ENCODE results near the gene GPRIN3.

The GPRIN3 gene

DNA sequence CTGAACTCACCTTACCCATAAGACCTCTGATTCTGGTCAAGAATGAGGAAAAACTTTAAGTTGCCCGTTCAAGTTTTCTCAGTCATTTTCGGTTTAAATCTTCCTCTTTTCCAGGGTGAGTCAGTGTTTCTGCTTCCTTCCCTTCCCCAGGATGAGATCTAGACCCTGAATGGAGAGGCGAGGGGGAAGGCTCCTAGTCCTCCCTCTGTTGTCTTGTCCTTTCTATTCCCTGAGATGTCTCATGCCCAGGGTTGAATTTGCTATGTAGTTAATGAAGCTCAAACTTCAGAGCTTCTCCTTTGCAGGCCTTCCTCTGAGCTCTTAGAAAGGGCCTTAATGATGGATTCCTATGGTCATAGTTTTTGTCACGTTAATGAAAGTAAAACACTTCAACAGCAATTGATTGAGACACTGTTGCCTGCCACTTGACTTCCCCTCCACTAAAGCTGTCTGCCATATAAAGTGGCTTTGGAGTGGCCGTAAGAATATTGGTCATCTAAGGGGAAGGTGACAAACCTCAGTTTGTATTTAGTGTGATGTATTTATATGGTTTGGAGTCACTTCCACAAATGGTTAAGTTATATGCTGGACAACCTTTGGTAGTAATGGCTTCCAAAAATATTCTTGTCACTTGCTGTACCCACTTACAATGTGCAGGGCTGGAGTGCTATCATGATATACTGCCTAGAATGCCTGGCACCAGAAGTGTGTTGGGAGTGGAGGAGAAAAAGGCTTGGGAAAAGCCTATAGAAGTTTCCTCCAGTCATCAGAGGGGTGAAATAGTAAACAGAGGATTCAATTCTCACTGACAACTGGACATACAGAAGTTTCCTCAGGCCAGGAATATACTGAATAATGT lies 24.3 kb upstream of the GPRIN3 start:
- no peak overlapping the region for H3K4me2 ChIP-seq (ENCODE audit: insufficient read depth, low read length)
- no peak for ATAC-seq (ENCODE audit: insufficient read depth, low read depth)

DNA sequence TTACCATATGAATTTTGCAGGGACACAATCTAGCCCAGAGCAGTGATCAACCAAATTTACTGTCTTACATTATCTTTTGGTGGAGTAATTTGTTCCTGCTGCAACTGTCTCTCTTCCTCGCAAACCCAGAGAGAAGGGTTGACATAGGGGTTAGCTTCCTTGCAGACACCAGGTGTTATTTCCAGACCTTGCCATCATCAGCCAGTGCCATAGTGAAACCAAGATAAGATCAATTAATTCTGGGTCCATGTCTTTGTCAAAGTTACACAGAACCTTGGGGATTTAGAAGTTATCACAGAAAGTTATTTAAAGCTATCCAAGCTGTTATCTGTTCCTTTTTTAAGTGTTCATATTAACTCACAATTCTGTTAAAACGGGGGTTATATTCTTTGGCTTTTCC lies 23.6 kb upstream of the GPRIN3 start:
- no peak overlapping the region for H3K9ac ChIP-seq (ENCODE audit: low read depth, low read length)
- 0 out of 3 replicates have a peak, but pooled peaks have one; percentile 48 for ATAC-seq (ENCODE audit: insufficient read depth, low read depth)

More for the DNA sequence above, 24.3 kb upstream of the GPRIN3 start:
- no peaks in the 10 kb centered on the region for H3K36me3 ChIP-seq (ENCODE audit: insufficient read depth, low read length)
- no peaks in the 10 kb centered on the region for H3K9me3 ChIP-seq (ENCODE audit: insufficient read depth, low read length, severe bottlenecking)
- no peaks in the 10 kb centered on the region for H4K20me1 ChIP-seq (ENCODE audit: insufficient read depth, low read length)
- TF ChIP-seq EZH2 (IDR thresholded peaks at IDR 0.05; ENCODE audit: borderline replicate concordance, low read depth, low read length, severe bottlenecking), result no peak
- TF ChIP-seq, protein P1, sequence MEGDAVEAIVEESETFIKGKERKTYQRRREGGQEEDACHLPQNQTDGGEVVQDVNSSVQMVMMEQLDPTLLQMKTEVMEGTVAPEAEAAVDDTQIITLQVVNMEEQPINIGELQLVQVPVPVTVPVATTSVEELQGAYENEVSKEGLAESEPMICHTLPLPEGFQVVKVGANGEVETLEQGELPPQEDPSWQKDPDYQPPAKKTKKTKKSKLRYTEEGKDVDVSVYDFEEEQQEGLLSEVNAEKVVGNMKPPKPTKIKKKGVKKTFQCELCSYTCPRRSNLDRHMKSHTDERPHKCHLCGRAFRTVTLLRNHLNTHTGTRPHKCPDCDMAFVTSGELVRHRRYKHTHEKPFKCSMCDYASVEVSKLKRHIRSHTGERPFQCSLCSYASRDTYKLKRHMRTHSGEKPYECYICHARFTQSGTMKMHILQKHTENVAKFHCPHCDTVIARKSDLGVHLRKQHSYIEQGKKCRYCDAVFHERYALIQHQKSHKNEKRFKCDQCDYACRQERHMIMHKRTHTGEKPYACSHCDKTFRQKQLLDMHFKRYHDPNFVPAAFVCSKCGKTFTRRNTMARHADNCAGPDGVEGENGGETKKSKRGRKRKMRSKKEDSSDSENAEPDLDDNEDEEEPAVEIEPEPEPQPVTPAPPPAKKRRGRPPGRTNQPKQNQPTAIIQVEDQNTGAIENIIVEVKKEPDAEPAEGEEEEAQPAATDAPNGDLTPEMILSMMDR (IDR thresholded peaks at IDR 0.05; ENCODE audit: borderline replicate concordance, extremely low read depth, low read length, poor library complexity, severe bottlenecking), result no peak
- no peaks in the 10 kb centered on the region for H3K27me3 ChIP-seq (ENCODE audit: insufficient read depth, low read length, poor library complexity)
- H3K4me1 ChIP-seq (ENCODE audit: insufficient read depth, low read length), result no peaks in the 10 kb centered on the region
- no peak overlapping the region for H3K9ac ChIP-seq (ENCODE audit: low read depth, low read length)
- no peaks in the 10 kb centered on the region for H3K79me2 ChIP-seq (ENCODE audit: insufficient read depth, low read length)
- no peak overlapping the region for H3K4me3 ChIP-seq (ENCODE audit: low read depth in 1 of 2, low read length in 2 of 2)
- DNase-seq, result no peak
- H3K27ac ChIP-seq (ENCODE audit: low read length), result no peak overlapping the region
- no peak overlapping the region for H2AFZ ChIP-seq (ENCODE audit: low read depth, low read length)

DNA sequence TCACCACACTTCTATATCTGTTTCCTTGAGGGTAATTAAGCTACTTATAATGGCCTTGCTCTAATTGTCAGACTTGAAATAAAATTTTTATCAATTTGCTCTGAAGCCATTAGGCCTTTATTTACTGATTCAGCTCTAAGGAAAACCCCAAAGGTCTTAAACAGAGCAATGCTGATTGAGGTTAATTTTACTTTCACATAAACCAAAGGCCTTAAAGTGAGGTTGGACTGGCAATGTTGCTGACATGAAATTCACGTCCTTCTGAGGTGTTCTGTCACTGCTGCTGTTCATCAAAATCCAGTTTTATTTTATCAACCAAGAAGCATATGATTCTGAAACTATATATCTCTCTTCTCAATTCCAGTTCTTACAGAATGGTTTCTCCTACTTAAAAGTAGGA lies 21.7 kb upstream of the GPRIN3 start:
- Histone ChIP-seq H3K4me3 (ENCODE audit: low read depth in 1 of 2, low read length in 2 of 2) (no peak overlapping the region), H3K27ac (ENCODE audit: low read length) (no peak overlapping the region), H3K27me3 (ENCODE audit: insufficient read depth, low read length, poor library complexity) (no peaks in the 10 kb centered on the region), H3K79me2 (ENCODE audit: insufficient read depth, low read length) (no peaks in the 10 kb centered on the region), H4K20me1 (ENCODE audit: insufficient read depth, low read length) (no peaks in the 10 kb centered on the region), H3K9me3 (ENCODE audit: insufficient read depth, low read length, severe bottlenecking) (no peaks in the 10 kb centered on the region), H3K4me1 (ENCODE audit: insufficient read depth, low read length) (no peaks in the 10 kb centered on the region), H2AFZ (ENCODE audit: low read depth, low read length) (no peak overlapping the region), H3K9ac (ENCODE audit: low read depth, low read length) (no peak overlapping the region), H3K4me2 (ENCODE audit: insufficient read depth, low read length) (no peak overlapping the region), H3K36me3 (ENCODE audit: insufficient read depth, low read length) (no peaks in the 10 kb centered on the region)
- no peak for TF ChIP-seq EZH2 (IDR thresholded peaks at IDR 0.05; ENCODE audit: borderline replicate concordance, low read depth, low read length, severe bottlenecking)
- TF ChIP-seq, protein P1 (IDR thresholded peaks at IDR 0.05; ENCODE audit: borderline replicate concordance, extremely low read depth, low read length, poor library complexity, severe bottlenecking), result no peak
- ATAC-seq (ENCODE audit: insufficient read depth, low read depth) (no peak), DNase-seq (no peak)

More for the DNA sequence above, 23.6 kb upstream of the GPRIN3 start:
- Histone ChIP-seq H3K79me2 (ENCODE audit: insufficient read depth, low read length) (no peaks in the 10 kb centered on the region), H4K20me1 (ENCODE audit: insufficient read depth, low read length) (no peaks in the 10 kb centered on the region), H2AFZ (ENCODE audit: low read depth, low read length) (no peak overlapping the region), H3K4me3 (ENCODE audit: low read depth in 1 of 2, low read length in 2 of 2) (no peak overlapping the region), H3K36me3 (ENCODE audit: insufficient read depth, low read length) (no peaks in the 10 kb centered on the region), H3K27me3 (ENCODE audit: insufficient read depth, low read length, poor library complexity) (no peaks in the 10 kb centered on the region), H3K4me2 (ENCODE audit: insufficient read depth, low read length) (no peak overlapping the region), H3K27ac (ENCODE audit: low read length) (no peak overlapping the region), H3K4me1 (ENCODE audit: insufficient read depth, low read length) (no peaks in the 10 kb centered on the region), H3K9me3 (ENCODE audit: insufficient read depth, low read length, severe bottlenecking) (no peaks in the 10 kb centered on the region)
- TF ChIP-seq EZH2 (IDR thresholded peaks at IDR 0.05; ENCODE audit: borderline replicate concordance, low read depth, low read length, severe bottlenecking), result no peak
- TF ChIP-seq, protein P1 (IDR thresholded peaks at IDR 0.05; ENCODE audit: borderline replicate concordance, extremely low read depth, low read length, poor library complexity, severe bottlenecking), result no peak
- no peak for DNase-seq

Measured in DND-41 (cell line).